ENCODE measurements around the gene SLC25A13.

DNA sequence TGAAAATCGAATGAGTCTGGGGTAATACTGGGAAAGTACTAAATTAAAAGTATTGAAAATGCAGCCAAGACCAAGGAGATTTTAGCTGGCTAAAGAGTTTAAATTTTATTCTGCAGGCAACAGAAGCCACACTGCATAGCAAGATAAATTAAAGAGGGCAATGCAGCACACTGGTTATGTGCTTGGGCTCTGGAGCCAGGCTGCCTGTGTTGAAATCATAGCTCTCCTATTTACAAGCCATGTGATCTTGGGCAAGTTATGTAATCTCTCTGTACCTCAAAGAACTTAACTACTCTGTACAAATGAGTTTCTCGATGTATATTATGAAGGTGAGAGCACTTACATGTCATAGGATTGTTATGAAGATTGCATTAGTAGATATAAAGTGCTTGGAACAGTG lies 9.9 kb downstream of the SLC25A13 start:
- TF ChIP-seq PLSCR1 (CRISPR knock-in tag; IDR thresholded peaks at IDR 0.05; ENCODE audit: borderline replicate concordance) = no peak
- no peak for TF ChIP-seq STAT5B (CRISPR knock-in tag; IDR thresholded peaks at IDR 0.05)
- TF ChIP-seq ZNF451 (CRISPR knock-in tag; IDR thresholded peaks at IDR 0.05) = no peak
- no peak for TF ChIP-seq CTCF (CRISPR knock-in tag; IDR thresholded peaks at IDR 0.05)
- no peak for TF ChIP-seq NR2C2 (CRISPR knock-in tag; IDR thresholded peaks at IDR 0.05; ENCODE audit: borderline replicate concordance)
- TF ChIP-seq, protein P1, sequence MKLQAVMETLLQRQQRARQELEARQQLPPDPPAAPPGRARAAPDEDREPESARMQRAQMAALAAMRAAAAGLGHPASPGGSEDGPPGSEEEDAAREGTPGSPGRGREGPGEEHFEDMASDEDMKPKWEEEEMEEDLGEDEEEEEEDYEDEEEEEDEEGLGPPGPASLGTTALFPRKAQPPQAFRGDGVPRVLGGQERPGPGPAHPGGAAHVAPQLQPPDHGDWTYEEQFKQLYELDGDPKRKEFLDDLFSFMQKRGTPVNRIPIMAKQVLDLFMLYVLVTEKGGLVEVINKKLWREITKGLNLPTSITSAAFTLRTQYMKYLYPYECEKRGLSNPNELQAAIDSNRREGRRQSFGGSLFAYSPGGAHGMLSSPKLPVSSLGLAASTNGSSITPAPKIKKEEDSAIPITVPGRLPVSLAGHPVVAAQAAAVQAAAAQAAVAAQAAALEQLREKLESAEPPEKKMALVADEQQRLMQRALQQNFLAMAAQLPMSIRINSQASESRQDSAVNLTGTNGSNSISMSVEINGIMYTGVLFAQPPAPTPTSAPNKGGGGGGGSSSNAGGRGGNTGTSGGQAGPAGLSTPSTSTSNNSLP (IDR thresholded peaks at IDR 0.05; ENCODE audit: low read depth, low read length) = no peak
- no peak for TF ChIP-seq RAD21 (CRISPR knock-in tag; IDR thresholded peaks at IDR 0.05)
- TF ChIP-seq, protein P2, sequence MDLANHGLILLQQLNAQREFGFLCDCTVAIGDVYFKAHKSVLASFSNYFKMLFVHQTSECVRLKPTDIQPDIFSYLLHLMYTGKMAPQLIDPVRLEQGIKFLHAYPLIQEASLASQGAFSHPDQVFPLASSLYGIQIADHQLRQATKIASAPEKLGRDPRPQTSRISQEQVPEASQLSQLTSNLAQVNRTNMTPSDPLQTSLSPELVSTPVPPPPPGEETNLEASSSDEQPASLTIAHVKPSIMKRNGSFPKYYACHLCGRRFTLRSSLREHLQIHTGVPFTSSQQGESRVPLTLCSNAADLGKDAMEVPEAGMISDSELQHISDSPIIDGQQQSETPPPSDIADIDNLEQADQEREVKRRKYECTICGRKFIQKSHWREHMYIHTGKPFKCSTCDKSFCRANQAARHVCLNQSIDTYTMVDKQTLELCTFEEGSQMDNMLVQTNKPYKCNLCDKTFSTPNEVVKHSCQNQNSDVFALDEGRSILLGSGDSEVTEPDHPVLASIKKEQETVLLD (CRISPR knock-in tag; IDR thresholded peaks at IDR 0.05; ENCODE audit: low read depth) = no peak
- TF ChIP-seq, protein P3, sequence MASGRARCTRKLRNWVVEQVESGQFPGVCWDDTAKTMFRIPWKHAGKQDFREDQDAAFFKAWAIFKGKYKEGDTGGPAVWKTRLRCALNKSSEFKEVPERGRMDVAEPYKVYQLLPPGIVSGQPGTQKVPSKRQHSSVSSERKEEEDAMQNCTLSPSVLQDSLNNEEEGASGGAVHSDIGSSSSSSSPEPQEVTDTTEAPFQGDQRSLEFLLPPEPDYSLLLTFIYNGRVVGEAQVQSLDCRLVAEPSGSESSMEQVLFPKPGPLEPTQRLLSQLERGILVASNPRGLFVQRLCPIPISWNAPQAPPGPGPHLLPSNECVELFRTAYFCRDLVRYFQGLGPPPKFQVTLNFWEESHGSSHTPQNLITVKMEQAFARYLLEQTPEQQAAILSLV (CRISPR knock-in tag; IDR thresholded peaks at IDR 0.05; ENCODE audit: borderline replicate concordance) = no peak
- TF ChIP-seq ZSCAN31 (CRISPR knock-in tag; IDR thresholded peaks at IDR 0.05; ENCODE audit: low read depth) = no peak
